HEK293 (cell line): ENCODE data around the gene TMEM234.

Source experiments
- ZBTB1 ChIP-seq: fragments of 450-650 bp; formaldehyde crosslinking; IDR thresholded peaks from 2 replicates; pipeline ENCODE4 v1.5.1; 2016; ENCODE audit warnings: missing biosample characterization, missing genetic modification characterization
- ZNF121 ChIP-seq: fragments of 450-650 bp; formaldehyde crosslinking; IDR thresholded peaks from 2 replicates; pipeline ENCODE4 v1.5.1; 2016; ENCODE audit warnings: missing biosample characterization, missing genetic modification characterization
- ZNF16 ChIP-seq: fragments of 450-650 bp; formaldehyde crosslinking; IDR thresholded peaks from 2 replicates; pipeline ENCODE4 v1.5.1; 2016; ENCODE audit warnings: low read depth, missing biosample characterization, missing genetic modification characterization
- ZNF169 ChIP-seq: fragments of 450-650 bp; formaldehyde crosslinking; IDR thresholded peaks from 2 replicates; pipeline ENCODE4 v1.5.1; 2016; ENCODE audit warnings: missing biosample characterization, missing genetic modification characterization
- ZNF404 ChIP-seq: fragments of 450-650 bp; formaldehyde crosslinking; IDR thresholded peaks from 2 replicates; pipeline ENCODE4 v1.5.1; 2017; ENCODE audit warnings: missing biosample characterization, missing genetic modification characterization
- ZNF777 ChIP-seq: fragments of 450-650 bp; formaldehyde crosslinking; IDR thresholded peaks from 2 replicates; pipeline ENCODE4 v1.5.1; 2017; ENCODE audit warnings: missing biosample characterization, missing genetic modification characterization, borderline replicate concordance
- TF ChIP-seq, protein P1 (sequence below): fragments of 450-650 bp; formaldehyde crosslinking; IDR thresholded peaks from 2 replicates; pipeline ENCODE4 v1.5.1; 2016; ENCODE audit warnings: missing biosample characterization, missing genetic modification characterization
- TF ChIP-seq, protein P2 (sequence below): fragments of 450-650 bp; formaldehyde crosslinking; optimal IDR thresholded peaks from 2 replicates; pipeline ENCODE3; 2016; ENCODE audit warnings: missing biosample characterization, mild to moderate bottlenecking, missing genetic modification characterization
- TF ChIP-seq, protein P3 (sequence below): fragments of 450-650 bp; formaldehyde crosslinking; IDR thresholded peaks from 2 replicates; pipeline ENCODE4 v1.5.1; 2016; ENCODE audit warnings: missing biosample characterization, missing genetic modification characterization, borderline replicate concordance
- TF ChIP-seq, protein P4 (sequence below): sonication (generic); formaldehyde crosslinking; IDR thresholded peaks from 2 replicates; pipeline ENCODE4 v1.8.1; 2022; ENCODE audit warnings: mild to moderate bottlenecking, moderate library complexity, missing genetic modification reagents

DNA sequence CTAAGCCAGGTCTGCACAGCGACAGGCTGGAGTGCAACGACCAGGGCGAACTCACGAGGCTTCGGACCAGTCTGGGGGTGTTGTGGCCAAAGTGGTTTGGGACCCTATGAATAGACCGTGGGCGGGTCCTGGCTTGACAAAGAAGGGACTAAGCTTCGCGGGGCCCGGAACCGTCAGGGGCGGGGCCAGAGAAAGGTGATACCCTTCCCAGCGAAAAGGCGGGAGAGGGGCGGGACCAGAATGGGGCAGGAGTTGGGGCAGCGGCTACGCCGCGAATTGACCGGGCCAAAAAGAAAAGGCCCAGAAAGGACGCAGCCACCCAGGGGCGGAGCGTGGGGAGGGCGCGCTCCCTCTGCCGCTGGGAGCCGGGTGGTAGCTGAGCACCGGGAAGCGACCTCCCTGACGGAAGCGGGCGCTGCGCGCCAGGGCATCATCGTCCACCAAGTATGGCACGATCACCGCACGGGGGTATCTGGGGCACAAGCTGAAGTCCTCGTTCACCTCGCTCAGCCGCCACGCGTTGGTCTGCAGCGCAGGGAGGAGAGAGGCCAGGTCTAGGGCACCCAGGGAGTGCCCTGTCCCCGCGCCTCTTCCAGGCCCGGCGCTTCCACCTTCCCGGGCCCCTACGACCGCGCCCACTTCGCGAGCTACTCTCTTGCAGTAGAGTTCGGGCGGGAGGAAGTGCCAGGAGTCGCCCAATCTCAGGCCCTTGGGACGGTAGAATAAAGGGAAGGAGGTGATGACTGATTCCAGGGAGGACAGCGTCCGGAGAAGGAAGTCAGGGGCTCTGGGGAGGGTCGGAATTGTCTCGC is 18.2 kb upstream of the TMEM234 start:
- TF ChIP-seq, protein P1, sequence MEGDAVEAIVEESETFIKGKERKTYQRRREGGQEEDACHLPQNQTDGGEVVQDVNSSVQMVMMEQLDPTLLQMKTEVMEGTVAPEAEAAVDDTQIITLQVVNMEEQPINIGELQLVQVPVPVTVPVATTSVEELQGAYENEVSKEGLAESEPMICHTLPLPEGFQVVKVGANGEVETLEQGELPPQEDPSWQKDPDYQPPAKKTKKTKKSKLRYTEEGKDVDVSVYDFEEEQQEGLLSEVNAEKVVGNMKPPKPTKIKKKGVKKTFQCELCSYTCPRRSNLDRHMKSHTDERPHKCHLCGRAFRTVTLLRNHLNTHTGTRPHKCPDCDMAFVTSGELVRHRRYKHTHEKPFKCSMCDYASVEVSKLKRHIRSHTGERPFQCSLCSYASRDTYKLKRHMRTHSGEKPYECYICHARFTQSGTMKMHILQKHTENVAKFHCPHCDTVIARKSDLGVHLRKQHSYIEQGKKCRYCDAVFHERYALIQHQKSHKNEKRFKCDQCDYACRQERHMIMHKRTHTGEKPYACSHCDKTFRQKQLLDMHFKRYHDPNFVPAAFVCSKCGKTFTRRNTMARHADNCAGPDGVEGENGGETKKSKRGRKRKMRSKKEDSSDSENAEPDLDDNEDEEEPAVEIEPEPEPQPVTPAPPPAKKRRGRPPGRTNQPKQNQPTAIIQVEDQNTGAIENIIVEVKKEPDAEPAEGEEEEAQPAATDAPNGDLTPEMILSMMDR (tag by site-specific recombination) = peak; percentile 78
- TF ChIP-seq ZNF16 (tag by site-specific recombination) (no peak), ZNF121 (tag by site-specific recombination) (no peak), ZBTB1 (tag by site-specific recombination) (no peak), ZNF404 (tag by site-specific recombination) (no peak), ZNF169 (tag by site-specific recombination) (no peak), ZNF777 (no peak)
- TF ChIP-seq, protein P2, sequence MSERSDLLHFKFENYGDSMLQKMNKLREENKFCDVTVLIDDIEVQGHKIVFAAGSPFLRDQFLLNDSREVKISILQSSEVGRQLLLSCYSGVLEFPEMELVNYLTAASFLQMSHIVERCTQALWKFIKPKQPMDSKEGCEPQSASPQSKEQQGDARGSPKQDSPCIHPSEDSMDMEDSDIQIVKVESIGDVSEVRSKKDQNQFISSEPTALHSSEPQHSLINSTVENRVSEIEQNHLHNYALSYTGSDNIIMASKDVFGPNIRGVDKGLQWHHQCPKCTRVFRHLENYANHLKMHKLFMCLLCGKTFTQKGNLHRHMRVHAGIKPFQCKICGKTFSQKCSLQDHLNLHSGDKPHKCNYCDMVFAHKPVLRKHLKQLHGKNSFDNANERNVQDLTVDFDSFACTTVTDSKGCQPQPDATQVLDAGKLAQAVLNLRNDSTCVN = peak; percentile 40
- TF ChIP-seq, protein P3, sequence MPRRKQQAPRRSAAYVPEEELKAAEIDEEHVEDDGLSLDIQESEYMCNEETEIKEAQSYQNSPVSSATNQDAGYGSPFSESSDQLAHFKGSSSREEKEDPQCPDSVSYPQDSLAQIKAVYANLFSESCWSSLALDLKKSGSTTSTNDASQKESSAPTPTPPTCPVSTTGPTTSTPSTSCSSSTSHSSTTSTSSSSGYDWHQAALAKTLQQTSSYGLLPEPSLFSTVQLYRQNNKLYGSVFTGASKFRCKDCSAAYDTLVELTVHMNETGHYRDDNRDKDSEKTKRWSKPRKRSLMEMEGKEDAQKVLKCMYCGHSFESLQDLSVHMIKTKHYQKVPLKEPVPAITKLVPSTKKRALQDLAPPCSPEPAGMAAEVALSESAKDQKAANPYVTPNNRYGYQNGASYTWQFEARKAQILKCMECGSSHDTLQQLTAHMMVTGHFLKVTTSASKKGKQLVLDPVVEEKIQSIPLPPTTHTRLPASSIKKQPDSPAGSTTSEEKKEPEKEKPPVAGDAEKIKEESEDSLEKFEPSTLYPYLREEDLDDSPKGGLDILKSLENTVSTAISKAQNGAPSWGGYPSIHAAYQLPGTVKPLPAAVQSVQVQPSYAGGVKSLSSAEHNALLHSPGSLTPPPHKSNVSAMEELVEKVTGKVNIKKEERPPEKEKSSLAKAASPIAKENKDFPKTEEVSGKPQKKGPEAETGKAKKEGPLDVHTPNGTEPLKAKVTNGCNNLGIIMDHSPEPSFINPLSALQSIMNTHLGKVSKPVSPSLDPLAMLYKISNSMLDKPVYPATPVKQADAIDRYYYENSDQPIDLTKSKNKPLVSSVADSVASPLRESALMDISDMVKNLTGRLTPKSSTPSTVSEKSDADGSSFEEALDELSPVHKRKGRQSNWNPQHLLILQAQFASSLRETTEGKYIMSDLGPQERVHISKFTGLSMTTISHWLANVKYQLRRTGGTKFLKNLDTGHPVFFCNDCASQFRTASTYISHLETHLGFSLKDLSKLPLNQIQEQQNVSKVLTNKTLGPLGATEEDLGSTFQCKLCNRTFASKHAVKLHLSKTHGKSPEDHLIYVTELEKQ (tag by site-specific recombination) = no peak
- TF ChIP-seq, protein P4, sequence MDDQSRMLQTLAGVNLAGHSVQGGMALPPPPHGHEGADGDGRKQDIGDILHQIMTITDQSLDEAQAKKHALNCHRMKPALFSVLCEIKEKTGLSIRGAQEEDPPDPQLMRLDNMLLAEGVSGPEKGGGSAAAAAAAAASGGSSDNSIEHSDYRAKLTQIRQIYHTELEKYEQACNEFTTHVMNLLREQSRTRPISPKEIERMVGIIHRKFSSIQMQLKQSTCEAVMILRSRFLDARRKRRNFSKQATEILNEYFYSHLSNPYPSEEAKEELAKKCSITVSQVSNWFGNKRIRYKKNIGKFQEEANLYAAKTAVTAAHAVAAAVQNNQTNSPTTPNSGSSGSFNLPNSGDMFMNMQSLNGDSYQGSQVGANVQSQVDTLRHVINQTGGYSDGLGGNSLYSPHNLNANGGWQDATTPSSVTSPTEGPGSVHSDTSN = no peak
